K562 (cell line): ENCODE data around the gene MAML1. TPM values are rescaled to one million over a fixed set of nuclear protein-coding genes. Genes with fewer than 3 reads are reported as not detected.
A peak's percentile ranks its signal among the peaks of the same experiment; 100 is the strongest.

Experiments used
- ATAC-seq: fragments of 200-7000 bp; cut with Tn5 transposase; 3 replicates; pipeline ENCODE4 v1.9.1; 2020; ENCODE audit warnings: moderate library complexity
- BruUV-seq: library from RNA; stranded (reverse); fragments of 400-500 nt; replicated peaks from 2 replicates; lab custom pipeline; 2021; lab: Mats Ljungman, UMichigan
- CTCF ChIA-PET: fragments of 300-600 bp; formaldehyde crosslinking; extraction: SDS; loops from one replicate; lab custom pipeline; 2021; ENCODE audit warnings: low intra/inter-chr PET ratio; lab: Yijun Ruan, JAX
- POLR2A ChIA-PET: fragments of 300-600, 350-650 bp; sonication (Branson Sonifier 250); formaldehyde crosslinking; extraction: SDS; loops from one replicate; lab custom pipeline; 2021; ENCODE audit warnings: antibody characterized with exemption, inconsistent platforms; lab: Yijun Ruan, JAX
- DNase-seq, 4 experiments: peaks; one replicate each; pipeline versions ENCODE4 v3.0.0 to v3.0.0-alpha.2; 2011 to 2018; ENCODE audit warnings: low spot score in 3 of 4, mixed read lengths in 3 of 4; ENCODE audit errors: extremely low read depth in 1 of 4
- FAIRE-seq: peaks from 2 replicates; lab custom pipeline; 2011; peaks lifted over from hg19 to GRCh38; lab: Jason Lieb, UNC
- H2AFZ ChIP-seq: 2 replicates; pipeline ENCODE4 v1.6.0; 2011; ENCODE audit warnings: low read depth, low read length, control low read depth, inconsistent platforms
- H3K27ac ChIP-seq: fragments of 200-600 bp; 3 replicates; pipeline ENCODE4 v1.8.0; 2011; ENCODE audit warnings: low read depth, mild to moderate bottlenecking, control low read depth, inconsistent platforms, low read length, moderate library complexity, mixed read lengths; ENCODE audit errors: extremely low read depth
- H3K27me3 ChIP-seq, 2 experiments: fragments of 300-600 bp in 1 of 2; 2 replicates in 1 of 2; 3 replicates in 1 of 2; pipeline versions ENCODE4 v1.6.0 to v1.8.0; 2011; ENCODE audit warnings: inconsistent platforms in 2 of 2, low read length in 2 of 2, mild to moderate bottlenecking in 1 of 2, mixed read lengths in 1 of 2, moderate library complexity in 1 of 2; ENCODE audit not compliant: control insufficient read depth in 2 of 2, insufficient read depth in 2 of 2
- H3K36me3 ChIP-seq: fragments of 300-600 bp; 3 replicates; pipeline ENCODE4 v1.8.0; 2011; ENCODE audit warnings: mild to moderate bottlenecking, low read length, inconsistent platforms; ENCODE audit not compliant: control insufficient read depth, insufficient read depth
- H3K4me1 ChIP-seq, 2 experiments: fragments of 200-600 bp in 1 of 2; replicated peaks in 1 of 2; 2 replicates in 1 of 2; 3 replicates in 1 of 2; pipeline versions ENCODE4 v1.5.1 to v1.8.0; 2011; ENCODE audit warnings: inconsistent platforms in 2 of 2, low read length in 2 of 2, mild to moderate bottlenecking in 1 of 2, mixed read lengths in 1 of 2, moderate library complexity in 1 of 2; ENCODE audit not compliant: control insufficient read depth in 2 of 2, insufficient read depth in 2 of 2
- H3K4me2 ChIP-seq: 2 replicates; pipeline ENCODE4 v1.6.1; 2011; ENCODE audit warnings: low read length, control low read depth, inconsistent platforms, mixed read lengths; ENCODE audit not compliant: insufficient read depth
- H3K4me3 ChIP-seq: fragments of 200-600 bp; sonication (generic), shearing (Covaris generic); 2 replicates; pipeline ENCODE4 v1.5.1; 2016; ENCODE audit warnings: control low read depth, inconsistent platforms
- H3K79me2 ChIP-seq: fragments of 200-600 bp; 3 replicates; pipeline ENCODE4 v1.8.0; 2011; ENCODE audit warnings: low read length, inconsistent platforms; ENCODE audit not compliant: control insufficient read depth, insufficient read depth
- H3K9ac ChIP-seq, 2 experiments: 2 replicates each; pipeline versions ENCODE4 v1.6.0 to v1.6.1; 2011; ENCODE audit warnings: low read depth in 2 of 2, low read length in 2 of 2, control low read depth in 1 of 2, inconsistent platforms in 1 of 2, mild to moderate bottlenecking in 1 of 2, mixed read lengths in 1 of 2; ENCODE audit not compliant: insufficient read depth in 1 of 2
- H3K9me1 ChIP-seq: one replicate; pipeline ENCODE4 v1.6.0; 2011; ENCODE audit warnings: inconsistent platforms, mild to moderate bottlenecking, low read length, moderate library complexity; ENCODE audit not compliant: control insufficient read depth, insufficient read depth
- H3K9me3 ChIP-seq: replicated peaks from 2 replicates; pipeline ENCODE4 v1.5.1; 2011; ENCODE audit warnings: low read depth, low read length, inconsistent platforms; ENCODE audit not compliant: control insufficient read depth, insufficient read depth
- H4K20me1 ChIP-seq: replicated peaks from 2 replicates; pipeline ENCODE4 v1.6.1; 2011; ENCODE audit warnings: low read length, inconsistent platforms, mixed read lengths; ENCODE audit not compliant: control insufficient read depth, insufficient read depth
- CBFA2T2 ChIP-seq: fragments of 450-650 bp; conservative IDR thresholded peaks from 2 replicates; pipeline ENCODE4 v1.6.1; 2017; ENCODE audit warnings: mild to moderate bottlenecking
- PURB ChIP-seq: sonication (generic); formaldehyde crosslinking; IDR thresholded peaks from 2 replicates; pipeline ENCODE4 v1.9.0; 2021; ENCODE audit warnings: low read depth, mild to moderate bottlenecking, missing genetic modification reagents
- ZNF280A ChIP-seq: fragments of 450-650 bp; IDR thresholded peaks from 2 replicates; pipeline ENCODE4 v1.6.1; 2018; ENCODE audit warnings: mild to moderate bottlenecking, low read depth; ENCODE audit not compliant: partially characterized antibody
- ZNF696 ChIP-seq: fragments of 250-450 bp; sonication (Bioruptor Pico); conservative IDR thresholded peaks from 2 replicates; pipeline ENCODE4 v1.4.0; 2020; ENCODE audit warnings: mild to moderate bottlenecking, moderate library complexity
- WGBS: fragments of 100-300 bp; shearing (Covaris generic); methylation state at CpG from one replicate; pipeline ENCODE4 v1.1.6; 2016; ENCODE audit warnings: low coverage, mixed read lengths; ENCODE audit not compliant: insufficient coverage; ENCODE audit errors: missing lambda C conversion rate; 5-methylcytosine and 5-hydroxymethylcytosine counted together
- in situ Hi-C: fragments of 300-500 bp; cut with MboI; formaldehyde crosslinking; loops from 4 replicates; pipeline ENCODE4 v1.15.0; 2018; ENCODE audit warnings: inconsistent platforms, mixed read lengths
- intact Hi-C: fragments of 100-400 bp; cut with micrococcal nuclease; formaldehyde crosslinking; loops from 2 replicates; pipeline ENCODE4 v1.14.2; 2022
- polyA plus RNA-seq, 8 experiments: library from polyadenylated mRNA; depleted of rRNA in 4 of 8; stranded (reverse) in 5 of 8; unstranded in 3 of 8; fragments of >200 nt; fragmentation: Nextera tagmentation in 2 of 8; fragmentation: Illumina TruSeq in 1 of 8; extraction: Ambion mirVana in 2 of 8; extraction: Trizol in 1 of 8; gene quantifications; 2 replicates each; pipeline versions ENCODE4 v1.2.1 to v1.2.3, GENCODE V29; 2011 to 2014; ENCODE audit warnings: inconsistent platforms in 1 of 8, missing spikeins in 1 of 8
- total RNA-seq, 7 experiments: library from RNA; depleted of rRNA in 6 of 7; stranded (reverse); fragments of >200 nt in 6 of 7; fragmentation: Illumina TruSeq in 2 of 7; extraction: Trizol in 2 of 7; gene quantifications; 2 replicates each; pipeline versions ENCODE4 v1.2.1 to v1.2.3, GENCODE V29; 2011 to 2021; ENCODE audit warnings: low replicate concordance in 1 of 7
- TF ChIP-seq, protein P1 (sequence below), 2 experiments: fragments of 450-650 bp; formaldehyde crosslinking in 1 of 2; IDR thresholded peaks; 2 replicates each; pipeline versions ENCODE4 v1.4.0 to v1.6.1; 2014 to 2020; ENCODE audit warnings: mild to moderate bottlenecking in 2 of 2, borderline replicate concordance in 1 of 2, low read depth in 1 of 2
- TF ChIP-seq, protein P2 (sequence below), 3 experiments: IDR thresholded peaks in 2 of 3; conservative IDR thresholded peaks in 1 of 3; 2 replicates each; pipeline ENCODE4 v1.5.1; 2011 to 2012; ENCODE audit warnings: low read length in 3 of 3, mild to moderate bottlenecking in 3 of 3, control low read depth in 2 of 3, improper control_type of control experiment in 1 of 3, inconsistent platforms in 1 of 3, low read depth in 1 of 3, mixed read lengths in 1 of 3, moderate library complexity in 1 of 3; ENCODE audit not compliant: insufficient read depth in 2 of 3

MAML1 gene
- total and polyA plus RNA-seq, 9 of the 15 experiments (the other 6 are each of a cell fraction or from before 2014, with no cell fraction given): 0.32 to 18.4 (median 7.0) TPM

- ATAC-seq (peak; percentile 7; the same call in 2 of the 3 replicates), FAIRE-seq (no peak), DNase-seq (peak; percentile 50 to 59 (median 52))
- CTCF ChIA-PET: no interaction called here
- intact Hi-C loops: no loop called here
- POLR2A ChIA-PET: interaction anchor here (0.5 to 1.8 kb wide), 11 partner anchors 9 to 1481 kb away, joined by 3 to 4 read pairs (median 3); no protein-coding TSS in a partner anchor
- peaks cover 23 to 69% of the 10 kb centered on the region in 2 experiments for H3K4me1 ChIP-seq
- in situ Hi-C loops: no loop called here
- H4K20me1 ChIP-seq: no peaks in the 10 kb centered on the region
- no peak overlapping the region for H3K27ac ChIP-seq
- no peak overlapping the region for H3K4me2 ChIP-seq
- peaks cover 76% of the 10 kb centered on the region; the same call in 2 of the 3 replicates for H3K36me3 ChIP-seq
- H3K27me3 ChIP-seq: no peaks in the 10 kb centered on the region
- peaks cover 6% of the 10 kb centered on the region for H3K9me1 ChIP-seq
- peaks cover 37% of the 10 kb centered on the region for H3K79me2 ChIP-seq
- H3K9me3 ChIP-seq: no peaks in the 10 kb centered on the region
- H2AFZ ChIP-seq: no peak overlapping the region
- no peak overlapping the region; a peak in 1 of 4 replicates for H3K9ac ChIP-seq
- no peak overlapping the region for H3K4me3 ChIP-seq
- WGBS: 87% methylated on average over 43 of the region's 67 CpGs
- BruUV-seq: no TSS peak
- no peak for TF ChIP-seq PURB (CRISPR knock-in tag)
- TF ChIP-seq ZNF696: no peak
- TF ChIP-seq, protein P1, sequence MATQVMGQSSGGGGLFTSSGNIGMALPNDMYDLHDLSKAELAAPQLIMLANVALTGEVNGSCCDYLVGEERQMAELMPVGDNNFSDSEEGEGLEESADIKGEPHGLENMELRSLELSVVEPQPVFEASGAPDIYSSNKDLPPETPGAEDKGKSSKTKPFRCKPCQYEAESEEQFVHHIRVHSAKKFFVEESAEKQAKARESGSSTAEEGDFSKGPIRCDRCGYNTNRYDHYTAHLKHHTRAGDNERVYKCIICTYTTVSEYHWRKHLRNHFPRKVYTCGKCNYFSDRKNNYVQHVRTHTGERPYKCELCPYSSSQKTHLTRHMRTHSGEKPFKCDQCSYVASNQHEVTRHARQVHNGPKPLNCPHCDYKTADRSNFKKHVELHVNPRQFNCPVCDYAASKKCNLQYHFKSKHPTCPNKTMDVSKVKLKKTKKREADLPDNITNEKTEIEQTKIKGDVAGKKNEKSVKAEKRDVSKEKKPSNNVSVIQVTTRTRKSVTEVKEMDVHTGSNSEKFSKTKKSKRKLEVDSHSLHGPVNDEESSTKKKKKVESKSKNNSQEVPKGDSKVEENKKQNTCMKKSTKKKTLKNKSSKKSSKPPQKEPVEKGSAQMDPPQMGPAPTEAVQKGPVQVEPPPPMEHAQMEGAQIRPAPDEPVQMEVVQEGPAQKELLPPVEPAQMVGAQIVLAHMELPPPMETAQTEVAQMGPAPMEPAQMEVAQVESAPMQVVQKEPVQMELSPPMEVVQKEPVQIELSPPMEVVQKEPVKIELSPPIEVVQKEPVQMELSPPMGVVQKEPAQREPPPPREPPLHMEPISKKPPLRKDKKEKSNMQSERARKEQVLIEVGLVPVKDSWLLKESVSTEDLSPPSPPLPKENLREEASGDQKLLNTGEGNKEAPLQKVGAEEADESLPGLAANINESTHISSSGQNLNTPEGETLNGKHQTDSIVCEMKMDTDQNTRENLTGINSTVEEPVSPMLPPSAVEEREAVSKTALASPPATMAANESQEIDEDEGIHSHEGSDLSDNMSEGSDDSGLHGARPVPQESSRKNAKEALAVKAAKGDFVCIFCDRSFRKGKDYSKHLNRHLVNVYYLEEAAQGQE (IDR thresholded peaks at IDR 0.05; ENCODE audit: borderline replicate concordance): peak; percentile 41
- TF ChIP-seq, protein P1 (CRISPR knock-in tag; IDR thresholded peaks at IDR 0.05; ENCODE audit: low read depth): no peak
- TF ChIP-seq, protein P2, sequence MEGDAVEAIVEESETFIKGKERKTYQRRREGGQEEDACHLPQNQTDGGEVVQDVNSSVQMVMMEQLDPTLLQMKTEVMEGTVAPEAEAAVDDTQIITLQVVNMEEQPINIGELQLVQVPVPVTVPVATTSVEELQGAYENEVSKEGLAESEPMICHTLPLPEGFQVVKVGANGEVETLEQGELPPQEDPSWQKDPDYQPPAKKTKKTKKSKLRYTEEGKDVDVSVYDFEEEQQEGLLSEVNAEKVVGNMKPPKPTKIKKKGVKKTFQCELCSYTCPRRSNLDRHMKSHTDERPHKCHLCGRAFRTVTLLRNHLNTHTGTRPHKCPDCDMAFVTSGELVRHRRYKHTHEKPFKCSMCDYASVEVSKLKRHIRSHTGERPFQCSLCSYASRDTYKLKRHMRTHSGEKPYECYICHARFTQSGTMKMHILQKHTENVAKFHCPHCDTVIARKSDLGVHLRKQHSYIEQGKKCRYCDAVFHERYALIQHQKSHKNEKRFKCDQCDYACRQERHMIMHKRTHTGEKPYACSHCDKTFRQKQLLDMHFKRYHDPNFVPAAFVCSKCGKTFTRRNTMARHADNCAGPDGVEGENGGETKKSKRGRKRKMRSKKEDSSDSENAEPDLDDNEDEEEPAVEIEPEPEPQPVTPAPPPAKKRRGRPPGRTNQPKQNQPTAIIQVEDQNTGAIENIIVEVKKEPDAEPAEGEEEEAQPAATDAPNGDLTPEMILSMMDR (IDR thresholded peaks at IDR 0.05 in 2 of 3, conservative IDR thresholded peaks at IDR 0.05 in 1 of 3; ENCODE audit: insufficient read depth in 2 of 3, low read depth in 1 of 3, low read length in 3 of 3): peak; percentile 55 to 63 (median 55)
- no peak for TF ChIP-seq CBFA2T2
- TF ChIP-seq ZNF280A: no peak
These were observed 68.9 kb downstream of the MAML1 start for GRCh38 chr5:179801304-179802206.
